Activated CD4-positive, alpha-beta T cell treated with anti-CD3 and anti-CD28 coated beads, Interleukin-2, amount 10 ng/mL, durations not matched to agents 24 days and 14 days (primary cell): ENCODE results near the gene KRTAP20-4. TPM values are rescaled to one million over a fixed set of nuclear protein-coding genes. Genes with fewer than 3 reads are reported as not detected.

Experiments used
- DNase-seq: peaks from one replicate; pipeline ENCODE4 v3.0.0; 2022
- H3K27ac Mint-ChIP-seq: one replicate; pipeline ENCODE4 v1.8.0; 2022; ENCODE audit warnings: mild to moderate bottlenecking, mixed read lengths
- H3K27me3 Mint-ChIP-seq: one replicate; pipeline ENCODE4 v1.8.0; 2022; ENCODE audit warnings: mixed read lengths
- H3K36me3 Mint-ChIP-seq: one replicate; pipeline ENCODE4 v1.8.0; 2022; ENCODE audit warnings: low read depth, mild to moderate bottlenecking, mixed read lengths
- H3K4me1 Mint-ChIP-seq: one replicate; pipeline ENCODE4 v1.8.0; 2021; ENCODE audit warnings: mixed read lengths
- H3K4me3 Mint-ChIP-seq: one replicate; pipeline ENCODE4 v1.8.0; 2022; ENCODE audit warnings: mild to moderate bottlenecking, moderate library complexity, mixed read lengths
- H3K9me3 Mint-ChIP-seq: one replicate; pipeline ENCODE4 v1.8.0; 2021; ENCODE audit warnings: mixed read lengths
- intact Hi-C: fragments of 100-400 bp; cut with micrococcal nuclease; formaldehyde crosslinking; loops from one replicate; pipeline ENCODE4 v1.15.1; 2023
- total RNA-seq: library from RNA; stranded (reverse); gene quantifications from 2 replicates; pipeline ENCODE4 v1.2.3, GENCODE V29; 2022

Gene KRTAP20-4
- total RNA-seq, 1 donor from 2014 or later, result not detected

- no peaks in the 10 kb centered on the region for H3K9me3 Mint-ChIP-seq
- H3K27me3 Mint-ChIP-seq, result no peaks in the 10 kb centered on the region
- no peaks in the 10 kb centered on the region for H3K4me1 Mint-ChIP-seq
Measured at GRCh38 chr21:30623362-30623761, 2.9 kb downstream of the KRTAP20-4 start.

GRCh38 chr21:30625449-30626165 lies 5.2 kb downstream of the KRTAP20-4 start:
- no peak for DNase-seq
- H3K27me3 Mint-ChIP-seq, result no peaks in the 10 kb centered on the region
- no peaks in the 10 kb centered on the region for H3K9me3 Mint-ChIP-seq
- intact Hi-C loops, result no loop called here
- H3K36me3 Mint-ChIP-seq, result no peaks in the 10 kb centered on the region
- no peaks in the 10 kb centered on the region for H3K4me1 Mint-ChIP-seq
- no peak overlapping the region for H3K4me3 Mint-ChIP-seq
- H3K27ac Mint-ChIP-seq, result no peak overlapping the region

More at GRCh38 chr21:30623362-30623761, 2.9 kb downstream of the KRTAP20-4 start:
- intact Hi-C loops, result no loop called here
- no peak for DNase-seq
- Mint-ChIP-seq H3K36me3 (no peaks in the 10 kb centered on the region), H3K27ac (no peak overlapping the region), H3K4me3 (no peak overlapping the region)

GRCh38 chr21:30628109-30628508 lies 7.7 kb downstream of the KRTAP20-4 start:
- Mint-ChIP-seq H3K9me3 (no peaks in the 10 kb centered on the region), H3K4me3 (no peak overlapping the region), H3K27me3 (no peaks in the 10 kb centered on the region), H3K27ac (no peak overlapping the region), H3K36me3 (no peaks in the 10 kb centered on the region), H3K4me1 (no peaks in the 10 kb centered on the region)
- DNase-seq, result no peak
- intact Hi-C loops, result no loop called here

- intact Hi-C loops, result no loop called here
- Mint-ChIP-seq H3K36me3 (no peaks in the 10 kb centered on the region), H3K27me3 (no peaks in the 10 kb centered on the region), H3K4me1 (no peaks in the 10 kb centered on the region), H3K27ac (no peak overlapping the region), H3K4me3 (no peak overlapping the region), H3K9me3 (no peaks in the 10 kb centered on the region)
- DNase-seq, result no peak
Measured at GRCh38 chr21:30629200-30629599, 8.8 kb downstream of the KRTAP20-4 start.

- H3K4me3 Mint-ChIP-seq, result no peak within 1 kb of the TSS
Measured at GRCh38 chr21:30634906-30635305, 14.5 kb downstream of the KRTAP20-4 start, which contains the start of gene KRTAP20-2. Gene KRTAP20-2 (plus strand): TSS chr21:30635206. CDS start chr21:30635264, 58 bp downstream.

GRCh38 chr21:30638686-30639085 lies 18.3 kb downstream of the KRTAP20-4 start:
- Mint-ChIP-seq H3K36me3 (no peaks in the 10 kb centered on the region), H3K9me3 (no peaks in the 10 kb centered on the region), H3K27me3 (no peaks in the 10 kb centered on the region), H3K27ac (no peak overlapping the region), H3K4me1 (no peaks in the 10 kb centered on the region), H3K4me3 (no peak overlapping the region)
- intact Hi-C loops, result no loop called here
- DNase-seq, result no peak

More at GRCh38 chr21:30634906-30635305, 14.5 kb downstream of the KRTAP20-4 start, which contains the start of gene KRTAP20-2:
- no peaks in the 10 kb centered on the region for H3K4me1 Mint-ChIP-seq
- DNase-seq, result no peak
- H3K27me3 Mint-ChIP-seq, result no peaks in the 10 kb centered on the region
- H3K9me3 Mint-ChIP-seq, result no peaks in the 10 kb centered on the region
- intact Hi-C loops, result no loop called here
- H3K36me3 Mint-ChIP-seq, result no peaks in the 10 kb centered on the region
- no peak within 1 kb of the TSS for H3K27ac Mint-ChIP-seq

- H3K27ac Mint-ChIP-seq, result no peak within 1 kb of the TSS
- no peaks in the 10 kb centered on the region for H3K9me3 Mint-ChIP-seq
- no peaks in the 10 kb centered on the region for H3K36me3 Mint-ChIP-seq
- intact Hi-C loops, result no loop called here
- no peaks in the 10 kb centered on the region for H3K27me3 Mint-ChIP-seq
- DNase-seq, result no peak
- no peak within 1 kb of the TSS for H3K4me3 Mint-ChIP-seq
- H3K4me1 Mint-ChIP-seq, result no peaks in the 10 kb centered on the region
Measured at GRCh38 chr21:30642564-30642963, 22.1 kb downstream of the KRTAP20-4 start, which contains the start of gene KRTAP20-3. Gene KRTAP20-3 (plus strand): TSS chr21:30642864.

- Mint-ChIP-seq H3K36me3 (no peaks in the 10 kb centered on the region), H3K27me3 (peaks cover 2% of the 10 kb centered on the region), H3K4me3 (no peak overlapping the region), H3K4me1 (no peaks in the 10 kb centered on the region), H3K27ac (no peak overlapping the region), H3K9me3 (no peaks in the 10 kb centered on the region)
- DNase-seq, result no peak
- intact Hi-C loops, result no loop called here
Measured at GRCh38 chr21:30646904-30647414, 26.5 kb downstream of the KRTAP20-4 start.

- no peak for DNase-seq
- Mint-ChIP-seq H3K27me3 (peaks cover 2% of the 10 kb centered on the region), H3K36me3 (no peaks in the 10 kb centered on the region), H3K9me3 (peaks cover 4% of the 10 kb centered on the region), H3K4me3 (no peak overlapping the region), H3K4me1 (no peaks in the 10 kb centered on the region), H3K27ac (no peak overlapping the region)
- intact Hi-C loops, result no loop called here
Measured at GRCh38 chr21:30652891-30653290, 32.5 kb downstream of the KRTAP20-4 start.

GRCh38 chr21:30668776-30669175 lies 48.3 kb downstream of the KRTAP20-4 start:
- Mint-ChIP-seq H3K27me3 (no peaks in the 10 kb centered on the region), H3K4me3 (no peak overlapping the region), H3K4me1 (no peaks in the 10 kb centered on the region), H3K9me3 (peaks cover 9% of the 10 kb centered on the region), H3K27ac (no peak overlapping the region), H3K36me3 (no peaks in the 10 kb centered on the region)
- intact Hi-C loops, result no loop called here
- DNase-seq, result no peak

Other genes with a start within 250 kb of the KRTAP20-4 start
- not detected in 2 replicates for gene KRTAP13-2, start 248.4 kb upstream of the KRTAP20-4 start, total RNA-seq
- not detected in 2 replicates for gene KRTAP13-1, start 224.6 kb upstream of the KRTAP20-4 start, total RNA-seq
- gene KRTAP13-3, start 194.7 kb upstream of the KRTAP20-4 start, total RNA-seq, result not detected in 2 replicates
- gene KRTAP13-4, start 190.4 kb upstream of the KRTAP20-4 start, total RNA-seq, result not detected in 2 replicates
- not detected in 2 replicates for gene KRTAP15-1, start 180.4 kb upstream of the KRTAP20-4 start, total RNA-seq
- not detected in 2 replicates for gene KRTAP19-1, start 140.3 kb upstream of the KRTAP20-4 start, total RNA-seq
- gene KRTAP19-2, start 133.2 kb upstream of the KRTAP20-4 start, total RNA-seq, result not detected in 2 replicates
- gene KRTAP19-3, start 128.6 kb upstream of the KRTAP20-4 start, total RNA-seq, result not detected in 2 replicates
- not detected in 2 replicates for gene KRTAP19-4, start 123.5 kb upstream of the KRTAP20-4 start, total RNA-seq
- gene KRTAP19-5, start 118.5 kb upstream of the KRTAP20-4 start, total RNA-seq, result not detected in 2 replicates
- not detected in 2 replicates for gene KRTAP19-6, start 78.8 kb upstream of the KRTAP20-4 start, total RNA-seq
- gene KRTAP19-7, start 59.3 kb upstream of the KRTAP20-4 start, total RNA-seq, result not detected in 2 replicates
- gene KRTAP22-2, start 30.2 kb upstream of the KRTAP20-4 start, total RNA-seq, result not detected in 2 replicates
- not detected in 2 replicates for gene KRTAP6-3, start 28.2 kb upstream of the KRTAP20-4 start, total RNA-seq
- gene KRTAP6-2, start 21.7 kb upstream of the KRTAP20-4 start, total RNA-seq, result not detected in 2 replicates
- gene KRTAP22-1, start 19.5 kb upstream of the KRTAP20-4 start, total RNA-seq, result not detected in 2 replicates
- not detected in 2 replicates for gene KRTAP6-1, start 6.7 kb upstream of the KRTAP20-4 start, total RNA-seq
- not detected in 2 replicates for gene KRTAP20-1, start 4.2 kb upstream of the KRTAP20-4 start, total RNA-seq
- gene KRTAP20-2, start 14.6 kb downstream of the KRTAP20-4 start, total RNA-seq, result not detected in 2 replicates
- not detected in 2 replicates for gene KRTAP20-3, start 22.2 kb downstream of the KRTAP20-4 start, total RNA-seq
- not detected in 2 replicates for gene KRTAP21-3, start 98.2 kb downstream of the KRTAP20-4 start, total RNA-seq
- not detected in 2 replicates for gene KRTAP21-2, start 126.6 kb downstream of the KRTAP20-4 start, total RNA-seq
- not detected in 2 replicates for gene KRTAP21-1, start 134.8 kb downstream of the KRTAP20-4 start, total RNA-seq
- gene KRTAP8-1, start 192.6 kb downstream of the KRTAP20-4 start, total RNA-seq, result not detected in 2 replicates
- gene KRTAP7-1, start 209.1 kb downstream of the KRTAP20-4 start, total RNA-seq, result not detected in 2 replicates